Measurements from ENCODE around the gene CASP1.

CASP1 gene

GRCh38 chr11:105024394-105024793 lies 10.6 kb downstream of the CASP1 start:
- Histone ChIP-seq H3K9me2 (replicated peaks; ENCODE audit: insufficient read depth, low read length) (no peaks in the 10 kb centered on the region), H3K9ac (ENCODE audit: low read length) (no peak overlapping the region), H2AFZ (ENCODE audit: low read length) (no peak overlapping the region), H4K20me1 (ENCODE audit: insufficient read depth, low read length) (no peaks in the 10 kb centered on the region), H3K4me1 (ENCODE audit: low read length) (no peaks in the 10 kb centered on the region), H3K9me3 (replicated peaks; ENCODE audit: insufficient read depth, low read length) (no peaks in the 10 kb centered on the region), H3K36me3 (replicated peaks; ENCODE audit: insufficient read depth, low read length) (peaks cover 10% of the 10 kb centered on the region; the same call in 1 of the 2 replicates), H3F3A (ENCODE audit: insufficient read depth, low read length) (no peaks in the 10 kb centered on the region), H3K4me2 (ENCODE audit: low read depth, low read length) (no peak overlapping the region), H3K27ac (ENCODE audit: low read length) (no peak overlapping the region), H3K4me3 (ENCODE audit: low read length) (no peak overlapping the region), H3K27me3 (replicated peaks; ENCODE audit: insufficient read depth, low read length) (no peaks in the 10 kb centered on the region), H3K79me2 (ENCODE audit: low read length) (no peaks in the 10 kb centered on the region)
- DNase-seq, result no peak
- TF ChIP-seq CTCF (IDR thresholded peaks at IDR 0.05; ENCODE audit: low read length) (no peak), EZH2phosphoT487 (IDR thresholded peaks at IDR 0.05; ENCODE audit: low read length) (no peak), EZH2 (optimal IDR thresholded peaks at IDR 0.05; ENCODE audit: low read depth, low read length) (no peak)

DNA sequence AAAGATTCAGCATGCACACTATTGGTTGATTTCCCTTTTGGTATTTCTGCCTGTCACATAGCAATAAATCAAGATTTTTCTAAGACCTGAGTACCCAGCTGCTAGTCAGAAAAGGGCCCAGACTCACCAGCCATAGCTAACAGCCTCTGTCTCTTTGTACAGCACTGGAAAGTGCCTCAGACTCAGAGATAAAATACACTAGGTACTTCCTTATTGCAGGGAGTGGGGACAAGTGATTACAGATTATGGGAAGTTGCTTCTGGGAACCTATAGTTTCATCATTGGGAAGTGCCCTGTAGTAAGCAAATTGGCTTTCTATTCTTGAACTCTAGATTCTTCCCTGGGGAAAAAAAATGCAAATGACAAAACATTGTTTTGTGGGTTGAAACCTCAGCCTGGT lies 11.9 kb downstream of the CASP1 start, which contains the start of gene CASP5:
CASP5 (minus strand) TSS at position 166 of the 400 bp plus-strand sequence; CDS start at position 134, 32 bp downstream.
- no peaks in the 10 kb centered on the region for H3K9me3 ChIP-seq (replicated peaks; ENCODE audit: insufficient read depth, low read length)
- no peaks in the 10 kb centered on the region for H4K20me1 ChIP-seq (ENCODE audit: insufficient read depth, low read length)
- H3K27ac ChIP-seq (ENCODE audit: low read length), result no peak within 1 kb of the TSS
- no peaks in the 10 kb centered on the region for H3F3A ChIP-seq (ENCODE audit: insufficient read depth, low read length)
- H3K27me3 ChIP-seq (replicated peaks; ENCODE audit: insufficient read depth, low read length), result no peaks in the 10 kb centered on the region
- no peaks in the 10 kb centered on the region for H3K4me1 ChIP-seq (ENCODE audit: low read length)
- no peaks in the 10 kb centered on the region for H3K9me2 ChIP-seq (replicated peaks; ENCODE audit: insufficient read depth, low read length)
- no peak for TF ChIP-seq EZH2phosphoT487 (IDR thresholded peaks at IDR 0.05; ENCODE audit: low read length)
- no peak for TF ChIP-seq EZH2 (optimal IDR thresholded peaks at IDR 0.05; ENCODE audit: low read depth, low read length)
- no peak for TF ChIP-seq CTCF (IDR thresholded peaks at IDR 0.05; ENCODE audit: low read length)
- no peak within 1 kb of the TSS for H3K4me3 ChIP-seq (ENCODE audit: low read length)
- H3K36me3 ChIP-seq (replicated peaks; ENCODE audit: insufficient read depth, low read length), result 0 out of 2 replicates have a peak, but pooled peaks cover 2% of the 10 kb centered on the region
- no peak within 1 kb of the TSS for H3K9ac ChIP-seq (ENCODE audit: low read length)
- no peak within 1 kb of the TSS for H3K4me2 ChIP-seq (ENCODE audit: low read depth, low read length)
- H3K79me2 ChIP-seq (ENCODE audit: low read length), result no peaks in the 10 kb centered on the region
- DNase-seq, result no peak
- no peak within 1 kb of the TSS for H2AFZ ChIP-seq (ENCODE audit: low read length)

DNA sequence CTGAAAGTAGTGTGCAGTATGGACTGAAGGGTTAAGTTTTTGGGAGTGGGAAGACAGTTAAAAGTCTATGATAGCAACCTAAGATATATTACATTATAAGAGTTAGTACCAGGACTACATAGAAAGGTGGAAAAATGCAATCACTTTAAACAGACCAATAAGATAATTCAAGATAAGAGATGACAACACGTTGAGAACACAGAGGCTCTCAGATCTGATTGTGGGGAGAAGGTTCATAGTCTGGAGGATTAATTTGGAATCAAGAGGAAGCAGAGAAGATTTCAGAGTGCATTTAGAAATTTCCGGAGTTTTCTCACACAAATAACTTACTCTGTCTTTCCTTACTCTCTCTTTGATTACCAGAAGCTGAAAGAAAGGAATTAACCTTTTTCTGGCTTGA lies 12.4 kb downstream of the CASP1 start:
- Histone ChIP-seq H2AFZ (ENCODE audit: low read length) (no peak overlapping the region), H3K27me3 (replicated peaks; ENCODE audit: insufficient read depth, low read length) (no peaks in the 10 kb centered on the region), H3K4me2 (ENCODE audit: low read depth, low read length) (no peak overlapping the region), H3K79me2 (ENCODE audit: low read length) (no peaks in the 10 kb centered on the region), H3K9me2 (replicated peaks; ENCODE audit: insufficient read depth, low read length) (no peaks in the 10 kb centered on the region), H3K9ac (ENCODE audit: low read length) (no peak overlapping the region), H3F3A (ENCODE audit: insufficient read depth, low read length) (no peaks in the 10 kb centered on the region), H3K4me1 (ENCODE audit: low read length) (no peaks in the 10 kb centered on the region), H3K4me3 (ENCODE audit: low read length) (no peak overlapping the region), H3K36me3 (replicated peaks; ENCODE audit: insufficient read depth, low read length) (0 out of 2 replicates have a peak, but pooled peaks cover 2% of the 10 kb centered on the region), H3K27ac (ENCODE audit: low read length) (no peak overlapping the region), H4K20me1 (ENCODE audit: insufficient read depth, low read length) (no peaks in the 10 kb centered on the region), H3K9me3 (replicated peaks; ENCODE audit: insufficient read depth, low read length) (no peaks in the 10 kb centered on the region)
- DNase-seq, result no peak
- TF ChIP-seq CTCF (IDR thresholded peaks at IDR 0.05; ENCODE audit: low read length) (no peak), EZH2phosphoT487 (IDR thresholded peaks at IDR 0.05; ENCODE audit: low read length) (no peak), EZH2 (optimal IDR thresholded peaks at IDR 0.05; ENCODE audit: low read depth, low read length) (no peak)
